ENCODE results near the gene PRKAG2.
"Not testable (repeated sequence)": the region's sequence is repeated elsewhere in the genome, so short reads cannot be mapped to it uniquely, and the experiment has no call there.

Gene PRKAG2

GRCh38 chr7:151759591-151760042, 117.3 kb downstream of the PRKAG2 start:
- peak; percentile 28 for DNase-seq

DNA sequence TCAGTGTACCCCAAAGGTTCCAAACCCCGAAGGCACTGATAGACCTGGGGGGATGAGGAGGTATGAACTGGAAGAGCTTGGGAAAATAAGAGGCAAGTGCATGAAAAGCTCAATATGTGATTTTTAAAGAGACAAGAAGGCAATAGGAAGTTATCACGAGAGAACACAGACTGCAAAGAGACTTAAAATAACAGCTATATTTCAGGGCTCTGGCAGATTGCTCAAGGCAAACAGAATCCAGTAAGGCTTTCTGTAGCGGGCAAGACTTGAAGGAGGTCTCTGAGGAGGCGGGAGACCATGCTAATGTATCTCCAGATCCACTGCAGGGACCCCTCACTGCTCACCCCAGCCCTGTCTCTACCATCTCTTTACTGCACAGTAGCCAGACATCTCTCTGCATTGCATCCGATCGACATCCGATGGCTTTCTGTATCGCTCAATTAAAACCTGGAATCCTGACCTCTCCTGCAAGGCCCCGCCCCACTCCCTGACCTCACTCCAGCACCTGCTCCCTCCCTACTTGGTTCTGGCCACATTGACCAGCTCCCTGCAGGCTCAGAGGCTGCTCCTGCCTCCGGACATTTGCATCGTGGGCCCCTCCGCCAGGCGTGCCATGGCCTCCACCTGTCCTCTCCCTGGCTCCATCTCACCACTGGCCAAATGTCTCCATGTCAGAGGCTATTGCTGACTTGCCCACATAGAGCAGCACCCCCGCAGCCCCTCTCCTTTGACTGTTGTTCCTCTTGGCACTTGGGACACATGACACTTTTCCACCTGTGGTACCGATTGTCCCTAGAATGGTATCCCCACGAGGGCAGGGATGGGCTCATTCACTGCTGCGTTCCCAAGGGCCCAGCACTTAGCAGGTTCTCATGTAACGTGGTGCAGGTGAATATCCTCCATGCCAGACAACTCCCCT, 118.0 kb downstream of the PRKAG2 start:
- DNase-seq, result no peak

DNA sequence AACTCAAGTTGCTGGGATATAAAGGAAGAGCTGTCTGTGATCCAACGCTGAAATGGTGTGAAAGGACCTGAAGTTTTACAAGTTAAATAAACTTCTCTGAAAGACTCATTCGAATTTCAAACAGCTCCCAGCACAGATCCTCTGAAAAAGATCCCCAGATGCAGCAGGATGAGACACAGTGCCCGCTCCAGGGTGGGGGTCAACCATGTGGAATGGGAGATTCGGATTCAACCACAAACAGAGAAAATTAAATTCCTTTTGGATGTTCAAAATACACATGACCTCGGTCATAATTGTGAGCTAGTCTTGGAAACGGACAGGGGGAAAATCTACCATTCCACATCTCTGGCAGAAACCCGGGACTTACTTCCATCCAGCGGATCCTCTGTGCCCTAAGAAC, 119.6 kb downstream of the PRKAG2 start:
- DNase-seq, result no peak

DNA sequence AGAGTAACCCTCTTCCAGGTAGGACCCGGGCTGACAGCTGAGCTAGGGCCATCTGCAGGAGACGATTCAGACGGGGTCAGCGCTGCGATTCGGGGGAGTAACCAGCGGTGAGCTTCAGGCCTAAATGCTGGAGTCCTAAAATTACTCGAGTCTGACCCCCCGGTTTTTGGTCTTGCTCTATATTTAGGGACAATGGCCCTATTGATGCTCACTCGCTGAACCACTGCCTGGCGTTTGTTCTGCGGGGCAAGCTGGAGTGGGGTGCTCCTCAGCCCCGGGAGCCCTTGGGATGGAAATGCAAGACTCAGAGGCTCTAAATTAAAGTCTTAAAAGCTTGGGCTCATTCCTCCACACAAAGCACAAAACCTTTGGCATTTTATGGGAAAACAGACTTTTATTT, 120.0 kb downstream of the PRKAG2 start:
- no peak for DNase-seq

DNA sequence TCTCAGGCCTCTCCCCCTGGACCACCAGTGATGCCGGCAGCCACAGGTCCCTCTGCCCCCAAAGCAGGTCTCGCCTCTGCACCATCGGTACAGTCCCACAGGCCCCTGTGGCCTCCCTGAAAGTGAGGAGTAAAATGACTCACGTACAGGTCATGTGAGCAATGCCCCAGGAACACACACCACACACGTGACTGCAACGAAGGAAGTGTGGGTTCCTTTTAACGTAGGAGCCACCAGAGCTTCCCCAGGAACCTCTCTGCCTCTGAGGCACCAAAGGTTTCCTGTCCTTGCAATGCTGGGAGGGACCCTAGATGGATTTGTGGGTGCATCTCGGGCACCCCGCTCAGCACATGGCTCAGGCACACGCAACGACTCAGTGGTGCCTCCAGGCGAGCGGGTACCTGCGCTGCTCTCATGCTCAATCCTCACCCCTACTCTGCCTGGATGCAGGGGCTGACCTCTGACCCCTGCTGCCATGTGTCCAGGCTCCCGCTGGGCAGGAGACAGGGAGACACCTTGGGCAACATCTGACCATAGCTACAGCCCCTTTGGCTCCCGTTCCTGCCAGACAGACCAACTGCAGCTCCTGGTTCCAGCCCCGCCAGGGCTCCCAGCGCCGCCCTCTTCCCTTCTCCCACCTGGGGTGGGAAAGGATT, 120.7 kb downstream of the PRKAG2 start:
- peak; percentile 77 for DNase-seq

DNA sequence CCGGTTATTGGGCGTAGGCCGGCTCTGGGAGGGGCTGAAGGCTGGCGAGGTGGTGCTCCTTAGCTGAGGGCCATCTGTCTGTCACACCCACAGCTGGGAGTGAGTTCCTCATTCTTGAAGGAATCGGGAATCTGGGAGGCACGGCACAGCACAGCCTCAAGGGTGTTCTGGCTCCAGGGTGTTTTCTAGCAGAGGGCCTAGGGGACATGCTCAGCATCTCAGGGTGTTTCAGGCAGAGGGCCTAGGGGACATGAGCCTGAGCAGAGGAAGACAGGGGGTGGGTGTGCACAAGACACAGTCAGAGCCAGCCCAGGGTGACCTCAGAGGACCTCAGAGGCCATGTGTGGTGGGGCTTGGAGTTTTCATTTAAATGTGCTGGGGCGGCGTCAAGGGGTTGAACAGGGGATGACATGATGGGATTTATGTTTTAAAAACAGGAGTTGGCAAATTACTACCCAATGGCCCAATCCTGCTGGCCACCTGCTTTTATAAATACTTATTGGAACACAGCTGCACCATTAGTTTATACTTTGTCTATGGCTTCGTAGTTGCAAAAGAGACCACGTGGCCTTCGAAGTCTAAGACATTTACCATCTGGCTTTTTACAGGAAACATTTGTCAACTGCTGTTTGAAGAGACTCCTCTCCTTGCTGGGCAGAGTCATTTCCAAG, 121.6 kb downstream of the PRKAG2 start:
- peak; percentile 75 for DNase-seq

- no peak for DNase-seq
Measured at GRCh38 chr7:151754688-151755130, 122.2 kb downstream of the PRKAG2 start.

GRCh38 chr7:151754142-151754590, 122.7 kb downstream of the PRKAG2 start:
- DNase-seq, result peak; percentile 17

DNA sequence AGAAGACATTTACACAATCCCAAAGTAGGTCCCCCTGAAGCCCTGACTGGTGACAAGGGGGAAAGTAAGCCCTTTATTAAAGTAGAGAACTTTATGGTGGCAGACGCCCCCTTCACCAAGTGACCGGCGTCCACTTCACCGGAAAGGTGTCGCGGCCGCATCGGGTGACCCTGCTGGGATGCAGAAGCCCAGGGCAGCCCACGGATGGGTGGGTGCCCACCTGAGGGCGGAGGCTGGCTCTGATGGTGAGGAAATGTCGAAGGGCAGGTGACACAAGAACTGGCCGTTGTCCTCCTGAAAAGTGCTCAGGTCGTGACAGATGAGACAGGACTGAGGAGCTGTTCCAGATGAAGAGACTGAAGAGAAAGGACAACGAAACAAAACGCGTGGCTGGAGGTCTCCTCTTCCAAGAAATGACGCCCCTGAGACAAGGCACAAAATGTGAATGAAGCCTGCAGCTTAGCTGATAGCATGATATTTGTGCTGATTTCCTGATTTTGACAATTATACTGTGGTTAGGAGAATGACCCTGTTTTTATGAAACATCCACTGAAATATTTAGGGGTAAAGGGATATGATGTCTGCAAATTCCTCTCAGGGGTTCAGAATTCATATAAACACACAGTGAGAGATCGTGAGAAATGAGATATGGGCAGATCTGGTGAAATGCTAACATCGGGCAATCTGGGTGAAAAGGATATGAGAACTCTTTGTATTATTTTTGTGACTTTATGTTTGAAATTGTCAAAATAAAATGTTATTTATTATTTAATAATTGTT, 123.9 kb downstream of the PRKAG2 start:
- no peak for DNase-seq

DNA sequence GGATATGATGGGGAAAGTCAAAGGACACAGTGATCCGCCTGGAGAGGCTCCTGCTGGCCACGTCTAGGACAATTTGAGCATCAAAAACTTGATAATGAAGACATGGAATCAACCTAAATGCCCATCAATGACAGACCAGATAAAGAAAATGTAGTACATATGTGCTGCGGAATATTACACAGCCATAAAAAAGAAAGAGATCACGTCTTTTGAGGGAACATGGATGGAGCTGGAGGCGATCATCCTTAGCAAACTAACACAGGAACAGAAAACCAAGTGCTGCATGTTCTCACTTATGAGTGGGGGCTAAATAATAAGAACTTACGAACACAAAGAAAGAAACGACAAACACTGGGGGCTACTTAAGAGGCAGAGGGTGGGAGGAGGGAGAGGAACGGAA, 124.9 kb downstream of the PRKAG2 start:
- DNase-seq, result no peak

GRCh38 chr7:151748733-151749132, 128.2 kb downstream of the PRKAG2 start:
- DNase-seq, result no peak

- DNase-seq, result not testable (repeated sequence)
Measured at GRCh38 chr7:151748021-151748420, 128.9 kb downstream of the PRKAG2 start.

GRCh38 chr7:151745706-151746105, 131.2 kb downstream of the PRKAG2 start:
- DNase-seq, result no peak

GRCh38 chr7:151744656-151745638, 132.0 kb downstream of the PRKAG2 start:
- peak; percentile 49 for DNase-seq

GRCh38 chr7:151744051-151744580, 132.8 kb downstream of the PRKAG2 start:
- no peak for DNase-seq

GRCh38 chr7:151743481-151743983, 133.4 kb downstream of the PRKAG2 start:
- no peak for DNase-seq

DNA sequence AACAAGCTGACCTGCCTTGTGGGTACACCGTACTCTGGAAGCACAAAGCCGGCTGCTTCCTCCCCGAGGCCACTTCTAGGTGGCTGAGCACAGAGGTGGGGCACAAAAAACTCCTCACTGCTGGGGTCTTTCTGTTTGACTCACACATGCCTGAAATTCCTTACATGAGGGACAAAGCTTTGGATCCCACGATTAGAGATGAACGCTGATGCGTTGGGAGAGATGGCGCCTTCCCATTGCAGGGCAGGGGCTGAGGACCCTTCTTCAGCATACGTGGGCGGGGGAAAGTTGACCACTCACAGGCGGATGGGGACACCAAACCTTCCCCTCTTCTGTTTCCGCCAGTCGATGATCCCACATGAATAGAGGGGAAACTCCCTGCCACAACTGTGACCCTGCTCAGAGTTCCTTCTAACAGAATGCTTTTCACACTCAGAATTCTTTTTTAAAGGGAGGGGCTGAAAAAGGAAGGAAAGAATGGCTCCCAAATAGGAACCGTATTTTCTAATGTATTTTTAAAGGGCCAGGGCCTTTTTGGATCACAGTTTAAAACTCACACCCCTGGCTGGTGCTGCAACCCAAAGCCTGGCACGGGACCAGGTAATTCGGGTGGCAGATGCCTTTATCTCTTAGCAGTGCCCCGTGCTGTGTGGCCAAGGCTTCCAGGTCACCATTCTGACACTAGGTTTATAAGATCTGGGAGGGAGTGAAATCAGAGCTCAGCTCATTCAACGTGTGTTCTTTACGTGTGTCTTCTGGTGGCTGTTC, 134.0 kb downstream of the PRKAG2 start:
- no peak for DNase-seq

GRCh38 chr7:151741585-151741984, 135.3 kb downstream of the PRKAG2 start:
- DNase-seq, result no peak

GRCh38 chr7:151740081-151740851, 136.6 kb downstream of the PRKAG2 start:
- DNase-seq, result no peak
